Esophagus muscularis mucosa (tissue), 4 donors: ENCODE results near the gene BOLA1.

Experiments
- EP300 ChIP-seq: sonication (generic); formaldehyde crosslinking; IDR thresholded peaks from one replicate; pipeline ENCODE4 v1.6.1; 2017; ENCODE audit warnings: antibody characterized with exemption
- POLR2A ChIP-seq: fragments of 450-650 bp; IDR thresholded peaks from one replicate; pipeline ENCODE4 v1.6.1; 2017; ENCODE audit warnings: antibody characterized with exemption, moderate library complexity, mild to moderate bottlenecking, low read depth
- POLR2AphosphoS5 ChIP-seq, 2 donors: sonication (generic); formaldehyde crosslinking; IDR thresholded peaks; one replicate each; pipeline ENCODE4 v1.6.1; 2017; ENCODE audit warnings: antibody characterized with exemption in 2 of 2
- TF ChIP-seq, protein P1 (sequence below), 3 experiments: fragments of 200-600 bp in 2 of 3; fragments of 450-650 bp in 1 of 3; sonication (generic) in 2 of 3; IDR thresholded peaks; one replicate each; pipeline ENCODE4 v1.5.1; 2017 to 2019; ENCODE audit warnings: antibody characterized with exemption in 3 of 3, mild to moderate bottlenecking in 2 of 3, moderate library complexity in 1 of 3

DNA sequence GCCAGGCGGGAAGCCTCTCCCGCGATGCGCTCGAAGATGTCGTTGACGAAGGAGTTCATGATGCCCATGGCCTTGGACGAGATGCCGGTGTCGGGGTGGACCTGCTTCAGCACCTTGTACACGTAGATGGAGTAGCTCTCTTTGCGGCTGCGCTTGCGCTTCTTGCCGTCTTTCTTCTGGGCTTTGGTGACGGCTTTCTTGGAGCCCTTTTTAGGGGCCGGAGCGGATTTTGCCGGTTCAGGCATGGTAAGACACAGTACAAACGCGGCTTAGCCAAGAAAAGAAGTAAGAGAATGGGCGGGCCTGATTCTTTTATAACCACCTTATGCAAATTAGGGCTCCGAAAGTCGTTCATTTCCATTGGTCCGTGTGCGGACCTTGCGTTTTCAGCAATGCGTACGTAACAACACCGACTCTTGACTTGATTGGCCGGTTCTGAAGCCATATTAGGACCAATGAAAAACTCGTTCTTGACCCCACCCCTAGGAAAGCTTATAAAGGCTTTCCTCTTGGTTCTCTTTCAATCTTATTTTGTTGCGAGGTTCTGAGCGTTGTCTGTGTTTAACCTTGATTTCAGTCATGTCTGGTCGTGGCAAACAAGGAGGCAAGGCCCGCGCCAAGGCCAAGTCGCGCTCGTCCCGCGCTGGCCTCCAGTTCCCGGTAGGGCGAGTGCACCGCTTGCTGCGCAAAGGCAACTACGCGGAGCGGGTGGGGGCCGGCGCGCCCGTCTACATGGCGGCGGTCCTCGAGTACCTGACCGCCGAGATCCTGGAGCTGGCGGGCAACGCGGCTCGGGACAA, 12.8 kb upstream of the BOLA1 start:
- TF ChIP-seq, protein P1, sequence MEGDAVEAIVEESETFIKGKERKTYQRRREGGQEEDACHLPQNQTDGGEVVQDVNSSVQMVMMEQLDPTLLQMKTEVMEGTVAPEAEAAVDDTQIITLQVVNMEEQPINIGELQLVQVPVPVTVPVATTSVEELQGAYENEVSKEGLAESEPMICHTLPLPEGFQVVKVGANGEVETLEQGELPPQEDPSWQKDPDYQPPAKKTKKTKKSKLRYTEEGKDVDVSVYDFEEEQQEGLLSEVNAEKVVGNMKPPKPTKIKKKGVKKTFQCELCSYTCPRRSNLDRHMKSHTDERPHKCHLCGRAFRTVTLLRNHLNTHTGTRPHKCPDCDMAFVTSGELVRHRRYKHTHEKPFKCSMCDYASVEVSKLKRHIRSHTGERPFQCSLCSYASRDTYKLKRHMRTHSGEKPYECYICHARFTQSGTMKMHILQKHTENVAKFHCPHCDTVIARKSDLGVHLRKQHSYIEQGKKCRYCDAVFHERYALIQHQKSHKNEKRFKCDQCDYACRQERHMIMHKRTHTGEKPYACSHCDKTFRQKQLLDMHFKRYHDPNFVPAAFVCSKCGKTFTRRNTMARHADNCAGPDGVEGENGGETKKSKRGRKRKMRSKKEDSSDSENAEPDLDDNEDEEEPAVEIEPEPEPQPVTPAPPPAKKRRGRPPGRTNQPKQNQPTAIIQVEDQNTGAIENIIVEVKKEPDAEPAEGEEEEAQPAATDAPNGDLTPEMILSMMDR (IDR thresholded peaks at IDR 0.05) = no peak
- TF ChIP-seq POLR2AphosphoS5 (IDR thresholded peaks at IDR 0.05) (peak in 1 of 2 donors; percentile 97), EP300 (no peak), POLR2A (peak; percentile 99)
